Anterior cingulate cortex (tissue), 58 donors: ENCODE results near the gene PAXX.

ENCODE experiments used
- DNase-seq, 58 donors: peaks; one replicate each; lab custom pipeline; 2025; lab: John Stamatoyannopoulos, UW

The PAXX gene

DNA sequence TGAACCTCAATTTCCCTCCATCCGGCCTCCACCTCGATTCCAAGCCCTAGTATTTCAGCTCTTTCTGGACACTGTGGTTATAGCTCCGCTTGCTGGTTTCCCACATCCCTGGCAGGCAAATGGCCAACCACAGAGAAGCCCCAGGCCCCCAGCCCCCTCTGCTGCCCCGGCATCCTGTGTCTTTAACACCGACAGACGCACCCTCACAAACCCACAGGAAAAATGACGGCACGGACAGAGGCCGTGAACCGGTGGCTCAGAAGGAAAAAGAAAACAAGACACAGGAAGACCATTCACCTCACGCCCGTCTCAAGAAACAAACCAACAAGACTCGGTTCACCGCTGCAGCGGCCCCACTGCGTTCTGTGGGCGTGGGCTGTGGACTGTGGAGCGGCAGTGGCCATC lies 5.6 kb downstream of the PAXX start:
- DNase-seq, result no peak

GRCh38 chr9:137000177-137000930 lies 8.1 kb downstream of the PAXX start:
- DNase-seq, result no peak

GRCh38 chr9:137001857-137002645 lies 9.8 kb downstream of the PAXX start:
- DNase-seq, result no peak

DNA sequence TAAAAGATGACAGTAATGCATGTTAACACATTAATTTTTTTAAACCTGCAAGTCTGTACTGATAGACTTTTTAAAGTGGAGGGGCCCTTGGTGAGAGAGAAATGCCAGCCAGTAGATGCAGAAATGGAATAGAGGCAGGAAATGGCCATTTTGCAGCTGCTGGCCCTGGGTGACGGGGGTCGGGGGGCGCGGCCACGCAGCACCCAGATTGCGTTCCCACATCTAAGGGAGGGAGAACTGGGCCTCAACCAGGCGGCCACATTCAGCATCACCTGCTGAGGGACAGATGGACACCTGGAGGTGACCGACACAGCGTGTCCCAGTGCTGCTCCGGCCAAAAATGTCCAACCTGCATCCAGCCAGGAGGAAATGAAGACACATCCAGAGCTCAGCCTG lies 10.4 kb downstream of the PAXX start:
- DNase-seq, result no peak

DNA sequence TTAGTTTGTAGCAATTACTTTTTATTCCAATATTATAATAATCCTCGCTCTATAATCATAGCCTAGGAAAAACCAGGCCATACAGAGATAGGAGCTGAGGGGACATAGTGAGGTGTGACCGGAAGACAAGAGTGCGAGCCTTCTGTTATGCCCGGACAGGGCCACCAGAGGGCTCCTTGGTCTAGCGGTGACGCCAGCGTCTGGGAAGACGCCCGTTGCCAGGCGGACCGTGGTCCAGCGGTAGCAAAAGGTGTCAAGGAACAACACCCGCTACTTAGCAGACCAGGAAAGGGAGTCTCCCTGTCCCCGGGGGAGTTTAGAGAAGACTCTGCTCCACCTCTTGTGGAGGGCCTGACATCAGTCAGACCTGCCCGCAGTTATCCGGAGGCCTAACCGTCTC lies 12.1 kb downstream of the PAXX start:
- DNase-seq, result peak in 7 of 58 donors; percentile 25 to 46 (median 31)

DNA sequence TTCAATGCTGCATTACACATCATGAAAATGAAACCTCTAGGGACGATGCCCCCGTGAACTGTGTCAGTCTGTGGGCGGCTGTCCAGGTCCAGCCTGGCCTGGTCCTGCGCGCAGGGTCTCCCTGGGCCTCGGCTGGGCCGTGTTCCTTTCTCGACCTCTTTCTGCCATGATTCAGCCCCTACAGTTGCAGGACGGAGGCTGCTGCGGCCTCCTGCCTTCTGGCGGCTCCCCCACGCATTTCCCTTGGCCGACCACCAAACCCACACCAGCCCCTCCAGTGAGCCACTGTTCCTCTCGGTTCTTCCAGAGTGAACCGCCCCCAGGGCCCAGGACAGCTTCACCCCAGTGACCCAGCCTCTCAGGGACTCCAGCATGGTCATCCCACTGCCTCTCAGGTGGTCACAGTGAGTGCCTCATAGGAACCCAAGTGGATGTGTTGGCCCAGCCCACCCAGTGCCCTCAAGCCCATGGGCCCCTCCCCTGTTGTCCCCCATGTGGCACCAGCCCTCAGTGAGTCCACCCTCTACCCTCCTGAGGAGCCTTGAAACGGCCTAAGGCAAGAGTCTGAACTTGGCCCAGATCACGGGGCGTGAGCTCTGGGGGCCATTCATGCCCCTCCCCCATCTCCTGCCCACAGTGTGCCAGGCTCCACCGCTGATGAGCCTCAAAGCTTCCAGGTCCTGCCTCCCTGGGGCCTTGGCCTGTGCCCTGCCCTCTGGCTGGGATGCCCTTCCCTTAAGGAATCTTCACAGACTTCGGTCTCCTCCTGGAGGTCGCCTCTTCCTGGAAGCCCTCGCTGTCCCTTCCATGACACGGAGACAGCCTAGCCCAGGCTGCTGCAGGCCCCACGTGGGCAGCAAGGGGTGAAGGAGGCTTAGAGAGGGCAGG lies 14.1 kb downstream of the PAXX start:
- DNase-seq, result no peak

DNA sequence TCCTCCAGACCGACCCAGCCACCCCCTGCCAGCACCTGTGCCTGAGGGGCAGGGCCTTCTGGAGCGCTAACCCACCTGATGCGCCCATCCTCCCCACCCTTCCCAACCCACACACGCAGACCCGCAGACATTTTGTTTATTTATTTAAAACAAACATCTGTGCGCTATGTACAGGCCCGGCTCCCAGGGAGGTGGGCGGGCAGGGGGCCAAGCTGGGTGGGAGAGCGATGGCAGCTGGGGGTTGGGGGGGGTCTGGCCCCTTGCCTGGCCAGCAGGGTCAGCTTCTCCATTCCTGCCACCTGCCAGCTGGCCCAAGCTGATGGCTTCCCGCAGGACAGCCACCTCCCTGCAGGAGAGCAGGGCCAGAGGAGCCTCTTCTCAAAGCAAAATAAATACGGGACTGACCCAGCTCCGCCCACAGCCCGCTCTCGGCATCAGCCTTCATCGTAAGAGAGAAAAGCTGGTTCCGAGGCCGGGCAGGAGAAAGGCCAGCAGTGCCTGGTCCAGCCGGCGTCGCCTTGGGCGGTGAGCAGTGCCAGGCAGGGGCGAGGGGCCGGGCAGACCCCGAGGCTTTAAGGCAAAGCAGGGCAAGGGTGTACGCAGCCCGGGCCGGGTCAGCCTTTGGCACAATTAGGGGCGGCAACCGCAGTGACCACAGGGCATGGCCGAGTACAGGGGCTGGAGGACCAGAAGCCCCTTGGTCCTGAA lies 15.0 kb downstream of the PAXX start:
- DNase-seq, result no peak

GRCh38 chr9:137007816-137008270 lies 15.6 kb downstream of the PAXX start:
- no peak for DNase-seq

- DNase-seq, result no peak
Measured at GRCh38 chr9:137008312-137008711, 16.1 kb downstream of the PAXX start.

DNA sequence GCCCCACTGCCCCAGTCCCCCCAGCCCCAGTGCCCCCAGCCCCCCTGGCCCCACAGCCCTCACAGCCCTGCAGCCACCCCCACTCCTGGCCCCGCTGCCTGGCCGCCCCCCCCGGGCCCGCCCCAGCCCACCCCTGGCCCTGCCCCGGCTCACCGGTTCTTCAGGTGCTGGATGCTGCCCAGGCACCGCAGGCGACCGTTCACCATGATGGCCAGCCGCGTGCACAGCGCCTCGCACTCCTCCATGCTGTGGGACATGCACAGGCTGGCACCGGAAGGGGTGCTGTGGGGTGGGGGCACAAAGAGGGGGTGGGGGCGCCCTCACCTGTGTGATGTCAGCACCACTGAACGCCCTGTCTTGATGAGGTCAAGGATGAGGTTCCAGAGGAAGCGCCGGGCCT lies 17.0 kb downstream of the PAXX start:
- DNase-seq, result no peak

- no peak for DNase-seq
Measured at GRCh38 chr9:137009938-137010732, 17.9 kb downstream of the PAXX start.

DNA sequence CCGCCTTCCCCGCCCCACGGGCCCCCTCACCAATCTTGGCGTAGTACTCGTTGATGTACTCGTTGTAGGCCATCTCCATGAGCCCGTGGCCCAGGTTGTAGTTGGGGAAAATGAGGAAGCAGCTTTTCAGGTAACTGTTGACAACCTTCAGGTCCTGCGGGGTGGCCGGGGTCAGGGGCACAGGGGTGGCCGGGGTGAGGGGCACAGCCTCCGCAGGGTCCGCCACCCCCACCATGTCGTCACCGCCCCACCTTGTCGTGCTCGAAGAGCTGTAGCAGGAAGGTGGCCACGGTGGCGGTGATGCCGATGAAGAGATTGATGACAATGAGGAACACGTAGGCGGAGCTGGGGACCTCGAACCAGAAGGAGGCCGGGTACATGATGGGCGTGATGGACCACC lies 18.9 kb downstream of the PAXX start:
- no peak for DNase-seq

- DNase-seq, result no peak
Measured at GRCh38 chr9:137011907-137012675, 19.9 kb downstream of the PAXX start.

DNA sequence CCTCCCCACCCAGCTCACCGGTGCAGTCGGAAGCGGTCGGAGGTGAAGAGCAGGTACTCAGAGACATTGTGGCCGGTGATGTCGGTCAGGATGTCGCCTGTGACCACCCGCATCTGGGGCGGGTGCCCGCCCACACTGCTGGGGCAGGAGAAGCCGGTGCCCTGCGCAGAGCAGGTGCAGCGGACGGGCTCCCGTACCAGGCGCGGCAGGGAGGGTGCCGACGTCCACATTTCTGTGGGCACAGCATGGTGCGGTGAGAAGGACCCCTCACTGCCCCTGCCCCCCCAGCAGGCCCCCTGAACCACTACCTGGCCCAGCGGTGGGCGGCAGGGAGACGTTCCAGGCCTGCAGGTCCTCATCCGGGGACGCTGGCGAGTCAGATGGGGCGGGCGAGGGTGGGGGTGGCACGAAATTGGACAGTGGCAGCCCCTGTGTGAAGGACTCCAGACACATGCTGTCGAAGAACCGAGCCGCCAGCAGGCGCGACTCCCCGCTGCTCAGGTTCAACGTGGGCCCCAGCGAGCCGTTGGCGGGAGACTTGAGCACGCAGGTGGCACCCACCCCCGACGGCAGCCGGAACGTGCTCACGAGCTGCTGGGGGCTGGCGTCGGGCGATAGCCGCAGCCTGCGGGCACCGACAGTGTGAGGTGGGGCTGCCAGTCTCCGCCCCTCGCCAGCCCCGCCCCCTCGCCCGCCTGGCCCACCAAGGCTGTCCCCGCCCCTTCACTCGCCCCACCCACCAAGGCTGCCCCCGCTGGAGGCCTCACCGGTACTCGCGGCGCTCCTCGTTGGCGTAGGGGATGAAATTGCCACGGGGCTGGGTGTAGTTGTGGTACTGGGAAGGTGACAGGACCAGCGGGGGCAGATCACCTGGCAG lies 20.7 kb downstream of the PAXX start:
- DNase-seq, result no peak

DNA sequence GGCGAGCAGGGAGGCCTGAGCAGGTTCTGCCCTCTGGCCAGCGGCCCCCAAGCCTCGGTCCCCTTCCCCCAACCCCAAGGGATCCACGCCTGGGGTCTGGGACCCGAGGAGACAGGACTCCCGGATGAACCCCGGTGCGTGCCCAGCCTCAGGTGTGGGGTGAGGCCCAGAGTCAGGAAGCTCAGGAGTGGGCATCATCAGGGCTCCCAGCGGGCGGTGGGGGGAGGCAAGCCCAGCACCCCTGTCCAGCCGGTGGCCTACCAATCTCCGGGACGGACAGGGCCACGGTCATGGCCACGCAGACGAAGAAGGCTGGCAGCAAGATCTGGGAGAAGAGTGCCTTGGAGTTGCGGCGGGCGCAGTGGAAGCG lies 21.3 kb downstream of the PAXX start:
- no peak for DNase-seq

DNA sequence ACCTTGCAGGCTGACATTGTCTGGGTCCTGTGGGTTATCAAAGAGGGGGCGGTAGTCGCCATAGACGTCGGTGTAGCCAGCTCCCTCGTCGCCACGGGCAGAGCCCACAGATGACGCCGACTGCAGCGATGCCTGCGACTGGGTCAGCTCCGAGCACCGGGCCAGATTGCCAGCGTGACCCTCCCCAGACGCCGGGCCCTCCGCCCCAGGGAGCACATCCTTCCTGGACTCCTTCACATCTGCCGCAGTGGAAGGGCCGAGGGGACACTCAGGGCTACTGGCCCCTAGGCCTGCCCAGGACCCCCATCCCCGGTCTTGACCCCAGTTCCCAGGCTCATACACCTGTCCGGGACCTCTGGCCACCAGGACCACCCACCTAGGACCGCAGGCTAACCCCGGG lies 21.9 kb downstream of the PAXX start:
- DNase-seq, result no peak

DNA sequence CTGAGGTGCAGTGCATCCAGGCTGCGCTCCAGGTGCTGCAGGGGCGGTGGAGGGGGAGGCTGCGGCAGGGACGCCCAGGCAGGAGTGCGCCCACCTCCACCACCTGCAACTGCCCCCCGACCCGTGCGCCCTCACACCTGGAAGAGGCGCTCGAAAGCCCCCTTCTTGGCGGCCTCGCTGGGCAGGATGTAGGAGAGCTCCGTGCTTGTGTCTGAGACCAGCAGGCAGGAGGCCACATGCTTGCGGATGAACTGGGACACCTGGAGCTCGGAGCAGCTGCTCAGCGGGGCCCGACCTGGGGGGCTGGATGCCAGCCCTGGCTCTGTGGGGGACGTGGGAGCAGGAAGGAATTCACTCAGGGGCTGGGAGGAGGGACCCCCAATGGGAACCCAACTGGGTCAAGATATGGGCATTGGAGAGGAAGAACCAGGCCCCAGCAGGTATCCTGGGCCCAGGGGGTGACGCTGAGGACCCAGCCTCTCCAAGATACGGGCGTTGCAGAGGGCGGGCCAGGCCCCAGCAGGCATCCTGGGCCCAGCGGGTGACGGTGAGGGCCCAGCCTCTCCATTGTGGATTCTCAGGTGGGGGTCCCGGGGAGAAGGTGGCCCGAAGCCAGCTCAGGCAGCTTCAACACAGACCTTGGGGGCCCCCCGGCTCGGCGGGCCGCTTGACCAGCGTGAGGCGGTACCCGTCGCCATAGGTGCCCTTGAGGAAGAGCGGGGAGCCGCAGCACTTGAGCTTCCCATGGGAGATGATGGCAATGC lies 22.7 kb downstream of the PAXX start:
- DNase-seq, result no peak
